Neural crest cell (in vitro differentiated cells): ENCODE measurements around the gene PRKCA. TPM values are rescaled to one million over a fixed set of nuclear protein-coding genes. Genes with fewer than 3 reads are reported as not detected.

ENCODE experiments used
- DNase-seq: peaks from one replicate; pipeline ENCODE4 v3.0.0; 2021; ENCODE audit warnings: low read depth, mixed read lengths, low spot score
- H3K27ac Mint-ChIP-seq: one replicate; pipeline ENCODE4 v1.8.0; 2021; ENCODE audit warnings: mild to moderate bottlenecking, mixed read lengths; ENCODE audit not compliant: unreplicated experiment
- H3K27me3 Mint-ChIP-seq: 2 replicates; pipeline ENCODE4 v1.8.0; 2021; ENCODE audit warnings: low read depth, mild to moderate bottlenecking, mixed read lengths
- H3K36me3 Mint-ChIP-seq: 2 replicates; pipeline ENCODE4 v1.8.0; 2021; ENCODE audit warnings: low read depth, mild to moderate bottlenecking, mixed read lengths
- H3K4me1 Mint-ChIP-seq: 2 replicates; pipeline ENCODE4 v1.8.0; 2021; ENCODE audit warnings: mixed read lengths
- H3K4me3 Mint-ChIP-seq: one replicate; pipeline ENCODE4 v1.8.0; 2021; ENCODE audit warnings: mild to moderate bottlenecking, mixed read lengths
- H3K9me3 Mint-ChIP-seq: 2 replicates; pipeline ENCODE4 v1.8.0; 2021; ENCODE audit warnings: mixed read lengths
- CTCF ChIP-seq: fragments of 200-600 bp; sonication (generic); conservative IDR thresholded peaks from 2 replicates; pipeline ENCODE4 v1.5.0; 2021; ENCODE audit warnings: antibody characterized with exemption, mild to moderate bottlenecking
- total RNA-seq: library from RNA; stranded (reverse); gene quantifications from 2 replicates; pipeline ENCODE4 v1.2.1, GENCODE V29; 2021

PRKCA gene
- total RNA-seq, 1 donor from 2014 or later = 22.7 TPM

- no peaks in the 10 kb centered on the region for H3K27me3 Mint-ChIP-seq
- H3K4me1 Mint-ChIP-seq = peaks cover 5% of the 10 kb centered on the region
- no peak overlapping the region for H3K4me3 Mint-ChIP-seq
- no peak overlapping the region for H3K27ac Mint-ChIP-seq
- peak; percentile 48 for TF ChIP-seq CTCF
- H3K36me3 Mint-ChIP-seq = peaks cover 2% of the 10 kb centered on the region
- H3K9me3 Mint-ChIP-seq = no peaks in the 10 kb centered on the region
- DNase-seq = peak; percentile 37
These were observed 435.1 kb downstream of the PRKCA start for GRCh38 chr17:66737524-66737923.

DNA sequence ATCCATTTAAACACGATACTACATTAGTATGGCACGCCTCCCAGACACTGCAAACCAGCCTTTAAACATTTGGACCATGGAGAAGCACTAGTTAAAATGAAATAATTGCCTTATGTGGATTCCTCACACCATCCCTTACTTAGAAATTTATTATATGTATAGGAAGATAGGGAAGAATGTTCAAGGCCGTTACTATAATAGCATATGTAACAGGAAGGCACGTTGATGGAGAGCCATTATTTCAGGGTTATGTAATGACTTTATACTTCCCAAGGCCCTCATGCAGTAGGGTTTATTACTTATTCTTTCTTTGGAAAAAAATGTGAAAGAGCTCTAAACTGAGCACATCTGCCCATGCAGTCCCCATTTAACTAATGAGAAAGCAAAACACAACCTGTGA lies 435.9 kb downstream of the PRKCA start:
- H3K4me3 Mint-ChIP-seq = no peak overlapping the region
- TF ChIP-seq CTCF = no peak
- no peaks in the 10 kb centered on the region for H3K27me3 Mint-ChIP-seq
- no peaks in the 10 kb centered on the region for H3K9me3 Mint-ChIP-seq
- H3K27ac Mint-ChIP-seq = no peak overlapping the region
- H3K36me3 Mint-ChIP-seq = peaks cover 2% of the 10 kb centered on the region
- no peak for DNase-seq
- peaks cover 5% of the 10 kb centered on the region for H3K4me1 Mint-ChIP-seq

DNA sequence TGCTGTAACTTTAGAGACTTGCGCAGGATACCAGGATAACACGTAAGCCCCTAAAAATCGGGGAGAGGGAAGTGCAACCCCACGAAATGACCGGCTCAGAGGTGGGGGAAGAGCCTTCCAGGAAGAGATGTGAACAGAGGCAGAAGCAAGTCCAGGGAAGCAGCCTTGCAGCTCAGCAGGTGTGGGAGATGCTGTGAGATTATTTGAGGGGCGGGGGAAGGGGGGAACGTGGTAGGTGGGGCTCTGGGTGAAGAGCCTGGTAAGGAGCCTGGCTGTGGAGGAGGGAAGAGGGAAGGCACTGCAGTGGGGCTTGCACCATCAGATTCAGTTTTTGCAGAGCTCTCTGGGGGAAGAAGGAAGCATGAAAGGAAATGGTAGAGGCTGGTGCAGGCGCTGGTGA lies 437.1 kb downstream of the PRKCA start:
- Mint-ChIP-seq H3K4me1 (peaks cover 5% of the 10 kb centered on the region), H3K27ac (no peak overlapping the region), H3K27me3 (no peaks in the 10 kb centered on the region), H3K36me3 (peaks cover 1% of the 10 kb centered on the region), H3K9me3 (no peaks in the 10 kb centered on the region), H3K4me3 (no peak overlapping the region)
- no peak for DNase-seq
- TF ChIP-seq CTCF = no peak

- H3K36me3 Mint-ChIP-seq = no peaks in the 10 kb centered on the region
These were observed 437.8 kb downstream of the PRKCA start for GRCh38 chr17:66740226-66740625.

GRCh38 chr17:66743511-66743910 lies 441.1 kb downstream of the PRKCA start:
- H3K4me3 Mint-ChIP-seq = no peak overlapping the region
- no peak overlapping the region for H3K27ac Mint-ChIP-seq
- no peak for DNase-seq
- H3K4me1 Mint-ChIP-seq = peaks cover 6% of the 10 kb centered on the region
- no peaks in the 10 kb centered on the region for H3K27me3 Mint-ChIP-seq
- no peak for TF ChIP-seq CTCF
- H3K9me3 Mint-ChIP-seq = no peaks in the 10 kb centered on the region
- H3K36me3 Mint-ChIP-seq = no peaks in the 10 kb centered on the region

More at GRCh38 chr17:66740226-66740625, 437.8 kb downstream of the PRKCA start:
- H3K4me3 Mint-ChIP-seq = no peak overlapping the region
- TF ChIP-seq CTCF = no peak
- no peak for DNase-seq
- H3K9me3 Mint-ChIP-seq = no peaks in the 10 kb centered on the region
- H3K27me3 Mint-ChIP-seq = no peaks in the 10 kb centered on the region
- no peak overlapping the region for H3K27ac Mint-ChIP-seq
- H3K4me1 Mint-ChIP-seq = peaks cover 5% of the 10 kb centered on the region

DNA sequence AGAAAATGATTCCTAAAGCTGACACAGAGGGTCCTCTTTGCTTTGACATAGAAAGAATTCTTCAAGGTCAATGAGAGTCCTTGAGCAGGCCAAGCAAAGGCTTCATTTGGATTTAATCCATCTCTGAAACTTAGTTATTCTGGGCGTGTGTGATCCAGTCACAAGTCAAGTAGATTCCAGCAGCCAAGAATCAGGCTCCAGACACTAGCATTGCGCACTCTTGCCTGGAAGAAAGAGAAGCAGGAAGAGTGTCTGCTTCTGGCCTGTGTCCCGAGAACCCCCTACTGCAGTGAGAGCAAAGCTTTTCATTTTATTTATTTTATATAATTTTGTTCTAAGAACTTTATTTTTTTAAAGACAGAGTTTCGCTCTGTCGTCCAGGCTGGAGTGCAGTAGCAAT lies 444.3 kb downstream of the PRKCA start:
- no peaks in the 10 kb centered on the region for H3K36me3 Mint-ChIP-seq
- no peak overlapping the region for H3K4me3 Mint-ChIP-seq
- no peak overlapping the region for H3K27ac Mint-ChIP-seq
- no peak for DNase-seq
- H3K9me3 Mint-ChIP-seq = no peaks in the 10 kb centered on the region
- peaks cover 33% of the 10 kb centered on the region for H3K4me1 Mint-ChIP-seq
- no peak for TF ChIP-seq CTCF
- H3K27me3 Mint-ChIP-seq = no peaks in the 10 kb centered on the region
